ENCODE measurements around the gene OMA1.
"Not testable (repeated sequence)": the region's sequence is repeated elsewhere in the genome, so short reads cannot be mapped to it uniquely, and the experiment has no call there.

OMA1 gene

GRCh38 chr1:58572690-58573089 is 26.2 kb upstream of the OMA1 start:
- Histone ChIP-seq H3K4me1 (ENCODE audit: control insufficient read depth, insufficient read depth, low read length) (peaks cover 11% of the 10 kb centered on the region), H3K9ac (ENCODE audit: low read depth, low read length) (no peak overlapping the region), H3K4me3 (ENCODE audit: low read length) (no peak overlapping the region), H3K4me2 (ENCODE audit: low read length) (no peak overlapping the region), H3K9me3 (replicated peaks; ENCODE audit: low read length) (no peaks in the 10 kb centered on the region), H3K36me3 (ENCODE audit: insufficient read depth, low read length) (no peaks in the 10 kb centered on the region), H3K27me3 (ENCODE audit: control insufficient read depth, insufficient read depth, low read length) (peaks cover 31% of the 10 kb centered on the region)

- Histone ChIP-seq H3K4me1 (ENCODE audit: control insufficient read depth, insufficient read depth, low read length) (peaks cover 9% of the 10 kb centered on the region), H3K4me2 (ENCODE audit: low read length) (no peak overlapping the region), H3K9me3 (replicated peaks; ENCODE audit: low read length) (no peaks in the 10 kb centered on the region), H3K9ac (ENCODE audit: low read depth, low read length) (no peak overlapping the region), H3K36me3 (ENCODE audit: insufficient read depth, low read length) (no peaks in the 10 kb centered on the region), H3K4me3 (ENCODE audit: low read length) (no peak overlapping the region), H3K27me3 (ENCODE audit: control insufficient read depth, insufficient read depth, low read length) (peaks cover 23% of the 10 kb centered on the region)
Measured at GRCh38 chr1:58571616-58572015, 25.1 kb upstream of the OMA1 start.

GRCh38 chr1:58570817-58571216 is 24.3 kb upstream of the OMA1 start:
- no peak overlapping the region for H3K4me2 ChIP-seq (ENCODE audit: low read length)
- no peaks in the 10 kb centered on the region for H3K36me3 ChIP-seq (ENCODE audit: insufficient read depth, low read length)
- no peaks in the 10 kb centered on the region for H3K9me3 ChIP-seq (replicated peaks; ENCODE audit: low read length)
- H3K4me1 ChIP-seq (ENCODE audit: control insufficient read depth, insufficient read depth, low read length), result peaks cover 5% of the 10 kb centered on the region
- peaks cover 16% of the 10 kb centered on the region for H3K27me3 ChIP-seq (ENCODE audit: control insufficient read depth, insufficient read depth, low read length)
- no peak overlapping the region for H3K4me3 ChIP-seq (ENCODE audit: low read length)
- H3K9ac ChIP-seq (ENCODE audit: low read depth, low read length), result no peak overlapping the region

- Histone ChIP-seq H3K9ac (ENCODE audit: low read depth, low read length) (no peak overlapping the region), H3K4me2 (ENCODE audit: low read length) (no peak overlapping the region), H3K4me3 (ENCODE audit: low read length) (no peak overlapping the region), H3K9me3 (replicated peaks; ENCODE audit: low read length) (no peaks in the 10 kb centered on the region), H3K27me3 (ENCODE audit: control insufficient read depth, insufficient read depth, low read length) (peaks cover 11% of the 10 kb centered on the region), H3K36me3 (ENCODE audit: insufficient read depth, low read length) (no peaks in the 10 kb centered on the region), H3K4me1 (ENCODE audit: control insufficient read depth, insufficient read depth, low read length) (peaks cover 5% of the 10 kb centered on the region)
Measured at GRCh38 chr1:58570094-58570493, 23.6 kb upstream of the OMA1 start.

- no peaks in the 10 kb centered on the region for H3K9me3 ChIP-seq (replicated peaks; ENCODE audit: low read length)
- H3K4me2 ChIP-seq (ENCODE audit: low read length), result no peak overlapping the region
- H3K27me3 ChIP-seq (ENCODE audit: control insufficient read depth, insufficient read depth, low read length), result peaks cover 7% of the 10 kb centered on the region
- no peak overlapping the region for H3K9ac ChIP-seq (ENCODE audit: low read depth, low read length)
- H3K36me3 ChIP-seq (ENCODE audit: insufficient read depth, low read length), result no peaks in the 10 kb centered on the region
- no peak overlapping the region for H3K4me3 ChIP-seq (ENCODE audit: low read length)
- peaks cover 5% of the 10 kb centered on the region for H3K4me1 ChIP-seq (ENCODE audit: control insufficient read depth, insufficient read depth, low read length)
Measured at GRCh38 chr1:58568911-58569310, 22.4 kb upstream of the OMA1 start.

GRCh38 chr1:58568271-58568860 is 21.8 kb upstream of the OMA1 start:
- peaks cover 2% of the 10 kb centered on the region for H3K27me3 ChIP-seq (ENCODE audit: control insufficient read depth, insufficient read depth, low read length)
- no peaks in the 10 kb centered on the region for H3K9me3 ChIP-seq (replicated peaks; ENCODE audit: low read length)
- H3K4me2 ChIP-seq (ENCODE audit: low read length), result no peak overlapping the region

GRCh38 chr1:58566339-58566738 is 19.8 kb upstream of the OMA1 start:
- no peaks in the 10 kb centered on the region for H3K36me3 ChIP-seq (ENCODE audit: insufficient read depth, low read length)
- no peaks in the 10 kb centered on the region for H3K27me3 ChIP-seq (ENCODE audit: control insufficient read depth, insufficient read depth, low read length)
- no peak overlapping the region for H3K4me2 ChIP-seq (ENCODE audit: low read length)
- no peaks in the 10 kb centered on the region for H3K9me3 ChIP-seq (replicated peaks; ENCODE audit: low read length)
- H3K9ac ChIP-seq (ENCODE audit: low read depth, low read length), result no peak overlapping the region
- H3K4me3 ChIP-seq (ENCODE audit: low read length), result no peak overlapping the region
- peaks cover 5% of the 10 kb centered on the region for H3K4me1 ChIP-seq (ENCODE audit: control insufficient read depth, insufficient read depth, low read length)

More at GRCh38 chr1:58568271-58568860, 21.8 kb upstream of the OMA1 start:
- no peak overlapping the region for H3K4me3 ChIP-seq (ENCODE audit: low read length)
- peaks cover 5% of the 10 kb centered on the region for H3K4me1 ChIP-seq (ENCODE audit: control insufficient read depth, insufficient read depth, low read length)
- no peak overlapping the region for H3K9ac ChIP-seq (ENCODE audit: low read depth, low read length)
- H3K36me3 ChIP-seq (ENCODE audit: insufficient read depth, low read length), result no peaks in the 10 kb centered on the region

GRCh38 chr1:58563715-58564114 is 17.2 kb upstream of the OMA1 start:
- H3K9me3 ChIP-seq (replicated peaks; ENCODE audit: low read length); H3K4me1 ChIP-seq (ENCODE audit: control insufficient read depth, insufficient read depth, low read length); H3K9ac ChIP-seq (ENCODE audit: low read depth, low read length); H3K27me3 ChIP-seq (ENCODE audit: control insufficient read depth, insufficient read depth, low read length); H3K36me3 ChIP-seq (ENCODE audit: insufficient read depth, low read length); H3K4me3 ChIP-seq (ENCODE audit: low read length); H3K4me2 ChIP-seq (ENCODE audit: low read length): not testable (repeated sequence)

GRCh38 chr1:58561633-58562032 is 15.1 kb upstream of the OMA1 start:
- H3K27me3 ChIP-seq (ENCODE audit: control insufficient read depth, insufficient read depth, low read length), result no peaks in the 10 kb centered on the region
- no peaks in the 10 kb centered on the region for H3K4me1 ChIP-seq (ENCODE audit: control insufficient read depth, insufficient read depth, low read length)
- no peak overlapping the region for H3K9ac ChIP-seq (ENCODE audit: low read depth, low read length)
- H3K4me3 ChIP-seq (ENCODE audit: low read length), result no peak overlapping the region
- no peak overlapping the region for H3K4me2 ChIP-seq (ENCODE audit: low read length)
- H3K36me3 ChIP-seq (ENCODE audit: insufficient read depth, low read length), result no peaks in the 10 kb centered on the region
- H3K9me3 ChIP-seq (replicated peaks; ENCODE audit: low read length), result no peaks in the 10 kb centered on the region

GRCh38 chr1:58555393-58555792 is 8.9 kb upstream of the OMA1 start:
- Histone ChIP-seq H3K4me3 (ENCODE audit: low read length) (no peak overlapping the region), H3K36me3 (ENCODE audit: insufficient read depth, low read length) (no peaks in the 10 kb centered on the region), H3K9ac (ENCODE audit: low read depth, low read length) (no peak overlapping the region)

GRCh38 chr1:58551186-58552140 is 4.9 kb upstream of the OMA1 start:
- Histone ChIP-seq H3K36me3 (ENCODE audit: insufficient read depth, low read length) (no peaks in the 10 kb centered on the region), H3K4me2 (ENCODE audit: low read length) (no peak overlapping the region), H3K9me3 (replicated peaks; ENCODE audit: low read length) (no peaks in the 10 kb centered on the region), H3K27me3 (ENCODE audit: control insufficient read depth, insufficient read depth, low read length) (no peaks in the 10 kb centered on the region), H3K4me1 (ENCODE audit: control insufficient read depth, insufficient read depth, low read length) (no peaks in the 10 kb centered on the region), H3K9ac (ENCODE audit: low read depth, low read length) (no peak overlapping the region), H3K4me3 (ENCODE audit: low read length) (no peak overlapping the region)

More at GRCh38 chr1:58555393-58555792, 8.9 kb upstream of the OMA1 start:
- Histone ChIP-seq H3K4me1 (ENCODE audit: control insufficient read depth, insufficient read depth, low read length) (no peaks in the 10 kb centered on the region), H3K27me3 (ENCODE audit: control insufficient read depth, insufficient read depth, low read length) (no peaks in the 10 kb centered on the region), H3K4me2 (ENCODE audit: low read length) (no peak overlapping the region), H3K9me3 (replicated peaks; ENCODE audit: low read length) (no peaks in the 10 kb centered on the region)

- not testable (repeated sequence) for H3K9ac ChIP-seq (ENCODE audit: low read depth, low read length); H3K27me3 ChIP-seq (ENCODE audit: control insufficient read depth, insufficient read depth, low read length); H3K36me3 ChIP-seq (ENCODE audit: insufficient read depth, low read length)
Measured at GRCh38 chr1:58549291-58549690, 2.8 kb upstream of the OMA1 start.

More at GRCh38 chr1:58549291-58549690, 2.8 kb upstream of the OMA1 start:
- H3K9me3 ChIP-seq (replicated peaks; ENCODE audit: low read length); H3K4me2 ChIP-seq (ENCODE audit: low read length); H3K4me1 ChIP-seq (ENCODE audit: control insufficient read depth, insufficient read depth, low read length); H3K4me3 ChIP-seq (ENCODE audit: low read length): not testable (repeated sequence)
